ENCODE results near the gene GRPEL1. TPM values are rescaled to one million over a fixed set of nuclear protein-coding genes. Genes with fewer than 3 reads are reported as not detected.
A peak's percentile ranks its signal among the peaks of the same experiment; 100 is the strongest.

Gene GRPEL1
- total RNA-seq, 1 donor from 2014 or later, result 60.2 TPM

DNA sequence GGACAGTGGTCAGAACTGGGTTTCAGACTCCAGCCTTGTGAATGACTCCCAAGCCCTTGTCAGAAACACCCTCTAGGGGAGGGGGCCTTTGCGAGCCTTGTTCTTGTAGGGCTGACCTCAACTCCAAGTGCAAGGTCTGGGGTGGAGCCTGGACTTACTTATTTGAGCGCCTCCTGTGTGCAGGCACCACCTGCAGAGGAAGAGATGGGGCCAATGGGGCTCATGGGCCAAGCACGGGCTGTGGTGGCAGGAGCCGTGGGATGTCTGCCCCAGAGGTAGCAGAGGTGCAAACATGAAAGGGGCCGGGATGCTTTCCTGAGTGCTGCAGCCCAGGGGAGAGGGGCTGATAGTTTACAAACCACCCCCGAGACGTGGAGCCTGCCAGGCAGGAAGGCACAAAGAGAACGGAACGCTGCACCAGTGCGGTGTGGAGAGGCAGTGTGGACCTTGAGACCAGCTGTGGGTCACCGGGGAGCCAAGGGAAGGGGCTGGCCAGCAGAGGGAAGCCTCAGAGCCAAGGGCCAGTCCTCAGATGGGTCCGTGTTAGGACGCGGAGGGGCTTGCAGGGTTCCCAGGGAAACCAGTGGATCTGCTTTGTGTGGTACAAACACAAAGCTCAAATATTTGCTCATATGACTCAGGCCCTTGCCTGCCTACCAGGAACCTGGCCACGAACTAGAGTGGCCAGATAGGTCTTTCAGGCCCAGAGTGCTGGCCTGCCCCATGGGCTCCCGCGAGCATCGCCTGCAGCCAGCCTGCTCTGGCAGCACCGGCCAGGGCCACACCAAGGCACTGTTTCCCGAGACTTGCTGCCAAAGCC is 33.4 kb downstream of the GRPEL1 start:
- intact Hi-C loops (cut with DNase I), result no loop called here
- DNase-seq, result no peak
- ATAC-seq (ENCODE audit: poor library complexity), result peak; percentile 28

DNA sequence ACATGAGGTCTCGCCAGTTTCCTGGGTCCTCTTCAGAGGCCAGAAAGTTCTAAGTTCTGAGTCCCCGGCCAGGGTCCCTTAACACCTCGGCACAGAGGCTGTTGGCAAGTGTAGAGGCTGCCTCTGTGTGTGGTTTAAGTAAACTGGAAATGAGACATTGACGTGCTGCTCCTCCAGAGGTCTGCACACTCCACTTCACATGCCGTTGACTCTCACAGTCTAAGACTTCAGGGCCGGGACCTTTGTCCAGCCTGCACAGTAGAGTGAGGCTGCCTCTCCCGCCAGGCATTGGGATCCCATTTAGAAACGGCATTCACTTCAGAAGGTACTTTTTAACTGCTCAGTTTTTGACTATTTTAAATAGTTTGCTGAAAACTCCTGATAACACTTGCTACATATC is 35.3 kb downstream of the GRPEL1 start:
- DNase-seq, result no peak
- intact Hi-C loops (cut with DNase I), result no loop called here
- ATAC-seq (ENCODE audit: poor library complexity), result no peak

DNA sequence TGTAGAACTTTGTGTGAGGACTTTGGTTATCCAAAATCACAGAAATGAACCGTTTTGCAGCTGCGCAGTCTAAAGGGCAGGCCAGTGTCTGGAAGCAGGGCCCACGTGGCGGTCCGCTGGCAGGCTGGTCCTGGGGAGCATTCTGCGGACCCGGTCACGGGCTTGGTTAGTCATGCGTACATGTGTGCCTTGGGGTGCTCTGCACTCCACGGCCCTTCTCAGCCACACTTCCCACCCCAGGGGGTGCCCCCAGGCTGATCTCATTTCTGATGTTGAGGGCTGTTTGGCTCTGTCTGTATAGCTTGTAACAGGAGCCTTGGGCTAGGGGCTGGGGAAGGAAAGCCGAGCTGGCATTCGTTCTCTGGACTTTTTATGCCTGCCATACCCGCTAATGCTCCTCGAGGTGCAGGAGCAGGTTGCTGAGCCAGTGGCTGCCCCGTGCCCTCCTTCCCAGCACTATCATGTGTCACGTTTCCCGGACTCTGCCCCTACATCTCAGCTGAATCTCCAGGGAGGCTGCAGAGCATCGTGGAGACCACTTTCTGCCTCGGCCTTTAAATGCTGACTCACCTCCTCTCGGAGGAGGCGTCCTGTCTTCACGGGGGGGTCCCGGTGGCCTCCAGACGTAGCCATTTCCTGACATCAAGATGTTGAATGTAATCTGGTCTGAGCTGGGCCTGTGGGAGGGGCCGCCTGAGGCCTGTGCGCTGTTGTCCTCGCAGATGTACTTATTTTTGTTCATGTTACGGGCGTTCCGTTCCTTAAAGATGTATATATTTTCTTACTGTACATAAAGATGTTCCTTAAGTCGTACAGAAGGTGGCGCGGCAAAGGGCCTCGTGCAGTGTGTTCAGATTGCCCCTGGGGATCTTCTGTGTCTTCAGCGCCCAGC is 36.1 kb downstream of the GRPEL1 start:
- no peak for ATAC-seq (ENCODE audit: poor library complexity)
- DNase-seq, result peak; percentile 26
- intact Hi-C loops (cut with DNase I), result no loop called here

DNA sequence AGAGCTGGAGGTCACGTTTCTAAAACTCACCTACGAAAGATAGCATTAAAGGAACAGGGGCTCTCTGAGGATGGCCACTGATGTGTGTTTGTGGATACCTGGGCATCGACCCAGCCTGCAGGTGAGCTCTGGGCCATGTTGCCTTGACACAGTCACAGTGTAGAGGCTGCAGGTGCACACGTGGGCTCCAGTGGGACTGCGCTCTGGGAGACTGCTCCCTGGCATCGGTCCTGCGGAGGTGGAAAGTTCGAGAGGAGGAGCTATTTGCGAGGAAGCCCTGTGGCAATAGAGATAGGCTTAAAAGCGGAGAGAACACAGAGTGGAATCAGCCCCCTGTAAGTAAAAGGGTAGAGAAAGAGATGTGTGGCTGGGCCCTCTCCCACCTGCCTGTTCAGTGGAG is 37.0 kb downstream of the GRPEL1 start:
- ATAC-seq (ENCODE audit: poor library complexity) (no peak), DNase-seq (peak; percentile 8)
- intact Hi-C loops (cut with DNase I), result no loop called here

DNA sequence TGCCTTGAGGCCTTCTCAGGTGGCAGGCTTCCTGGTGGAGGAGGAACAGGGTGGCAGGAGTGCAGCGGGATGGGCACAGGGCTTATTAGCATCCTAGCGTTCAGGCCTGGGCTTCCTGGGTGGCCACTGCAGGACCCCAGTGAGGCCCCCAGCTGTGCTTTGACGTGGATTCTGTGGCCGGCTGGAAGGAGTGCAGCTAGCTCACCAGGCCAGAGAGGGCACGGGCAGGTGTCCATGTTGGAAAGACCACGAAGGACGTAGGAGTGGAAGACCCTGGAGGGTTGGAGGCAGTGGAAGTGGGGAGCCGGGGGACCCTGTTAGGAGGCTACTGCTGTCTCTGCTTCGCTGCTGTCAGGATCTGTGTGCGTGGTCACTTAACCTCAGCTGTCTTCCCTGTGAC is 37.9 kb downstream of the GRPEL1 start:
- peak; percentile 22 for DNase-seq
- intact Hi-C loops (cut with DNase I), result no loop called here
- ATAC-seq (ENCODE audit: poor library complexity), result no peak

DNA sequence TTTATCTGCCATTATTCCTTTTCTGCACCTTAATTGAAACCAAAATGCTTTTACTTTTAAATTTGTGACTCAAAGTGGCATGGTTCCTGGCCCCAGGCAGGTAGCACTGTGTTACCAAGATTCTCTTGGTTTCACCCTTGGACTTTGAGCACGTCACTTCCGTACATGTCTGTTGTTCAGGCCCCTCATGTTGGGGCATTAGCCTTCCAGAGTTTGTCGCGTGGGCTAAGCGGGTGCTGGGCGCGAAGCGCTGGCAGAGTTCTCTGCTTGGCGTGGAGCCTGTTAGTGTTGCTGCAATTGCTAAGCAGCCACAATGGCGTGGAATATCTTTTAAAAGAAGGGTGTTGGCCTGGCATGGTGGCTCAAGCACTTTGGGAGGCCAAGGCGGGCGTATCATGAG is 38.7 kb downstream of the GRPEL1 start:
- DNase-seq, result no peak
- no peak for ATAC-seq (ENCODE audit: poor library complexity)
- intact Hi-C loops (cut with DNase I), result no loop called here

DNA sequence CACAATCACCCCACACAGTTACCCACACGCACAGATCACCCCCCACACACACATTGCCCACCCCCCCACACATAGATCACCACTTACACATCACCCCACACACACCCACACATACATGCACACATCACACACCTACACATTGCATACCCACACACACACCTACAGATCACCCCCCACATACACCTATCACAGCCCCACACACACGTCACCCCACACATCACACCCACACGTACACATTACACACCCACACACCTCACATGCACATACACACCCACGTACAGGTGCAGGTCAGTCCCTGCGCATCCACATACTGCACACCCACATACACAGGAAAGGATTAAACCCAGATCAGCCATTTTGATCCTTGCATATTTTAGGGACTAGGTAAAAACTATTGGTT is 40.0 kb downstream of the GRPEL1 start:
- DNase-seq, result no peak
- intact Hi-C loops (cut with DNase I), result no loop called here
- ATAC-seq (ENCODE audit: poor library complexity), result no peak

DNA sequence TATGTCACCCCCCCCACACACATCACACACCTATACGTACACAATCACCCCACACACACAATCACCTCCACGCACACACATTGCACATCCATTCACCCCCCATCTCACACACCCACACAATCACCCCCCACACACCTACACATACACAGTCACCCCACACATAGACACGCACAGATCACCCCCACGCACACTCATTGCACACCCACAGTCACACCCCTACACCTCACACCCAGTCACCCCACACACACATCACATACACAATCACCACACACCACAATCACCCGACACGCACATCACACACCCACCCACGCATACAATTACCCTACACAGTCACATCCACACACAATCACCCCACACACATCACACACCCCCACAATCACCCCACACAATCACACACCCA is 40.6 kb downstream of the GRPEL1 start:
- DNase-seq, result no peak
- no peak for ATAC-seq (ENCODE audit: poor library complexity)
- intact Hi-C loops (cut with DNase I), result no loop called here

DNA sequence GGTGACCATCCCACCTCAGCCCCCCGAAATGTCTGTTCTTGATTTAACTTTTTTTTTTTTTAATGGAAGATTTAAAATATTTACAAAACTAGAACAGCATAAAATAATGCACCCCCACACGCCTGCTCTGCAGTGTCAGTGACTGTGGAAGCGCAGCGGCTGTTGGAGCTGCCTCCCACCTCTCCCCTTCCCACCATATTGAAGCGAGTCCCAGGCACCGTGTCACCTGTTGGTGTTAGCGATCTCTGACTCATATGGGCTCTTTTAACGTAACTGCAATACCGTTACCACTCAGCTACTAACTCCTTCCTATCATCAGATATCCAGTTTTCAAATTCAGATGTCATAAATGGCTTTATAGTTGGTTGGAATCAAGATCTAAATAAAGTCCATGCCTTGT is 41.8 kb downstream of the GRPEL1 start:
- no peak for ATAC-seq (ENCODE audit: poor library complexity)

DNA sequence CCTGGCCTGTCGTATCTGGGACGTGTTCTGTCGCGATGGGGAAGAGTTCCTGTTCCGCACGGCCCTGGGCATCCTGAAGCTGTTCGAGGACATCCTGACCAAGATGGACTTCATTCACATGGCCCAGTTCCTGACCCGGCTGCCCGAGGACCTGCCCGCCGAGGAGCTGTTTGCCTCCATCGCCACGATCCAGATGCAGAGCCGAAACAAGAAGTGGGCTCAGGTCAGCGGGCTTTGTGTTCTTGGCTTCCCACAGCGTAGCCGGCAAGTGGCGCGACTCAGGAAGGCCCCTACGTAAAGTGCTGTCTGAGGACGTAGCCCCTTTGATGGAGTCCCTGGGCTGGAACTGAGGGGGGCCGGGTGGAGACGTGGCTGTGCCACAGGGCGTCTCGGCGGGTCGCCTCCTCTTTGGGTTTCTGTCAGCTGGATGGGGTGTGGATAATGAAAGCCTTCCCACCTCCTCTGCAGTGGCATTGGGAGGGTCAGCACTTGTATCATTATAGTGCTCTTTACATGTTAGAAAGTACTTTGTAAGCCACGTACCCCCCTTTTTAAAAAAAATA is 42.7 kb downstream of the GRPEL1 start:
- intact Hi-C loops (cut with DNase I), result no loop called here
- DNase-seq, result no peak
- no peak for ATAC-seq (ENCODE audit: poor library complexity)

More for the DNA sequence above, 41.8 kb downstream of the GRPEL1 start:
- intact Hi-C loops (cut with DNase I), result no loop called here
- no peak for DNase-seq

DNA sequence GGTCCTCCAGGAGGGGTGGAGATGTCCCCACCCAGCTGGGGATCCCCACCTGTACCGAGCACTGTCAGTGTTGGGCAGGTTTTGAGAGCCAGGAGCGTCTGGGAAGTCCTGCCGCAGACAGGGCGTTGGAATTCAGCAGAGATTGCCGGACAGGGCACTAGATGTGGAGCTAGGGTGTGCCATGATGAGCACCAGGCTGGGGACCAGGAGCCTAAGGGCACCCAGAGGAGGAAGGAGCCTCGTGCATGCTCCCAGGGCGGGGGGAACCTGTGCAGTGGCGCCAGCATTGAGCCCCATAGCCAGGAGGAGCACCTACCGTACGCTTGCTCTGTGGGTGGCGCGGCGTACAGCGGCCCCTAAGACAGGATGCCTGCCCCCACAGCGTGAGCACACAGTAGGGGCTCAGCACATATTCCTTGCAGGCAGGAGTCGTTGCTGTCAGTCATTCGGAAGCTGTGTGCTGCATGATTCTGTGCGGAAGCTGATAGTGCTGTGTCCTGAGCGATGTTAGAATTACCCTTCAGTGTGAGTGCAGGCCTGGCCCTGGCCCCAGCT is 43.5 kb downstream of the GRPEL1 start:
- intact Hi-C loops (cut with DNase I), result no loop called here
- DNase-seq (no peak), ATAC-seq (ENCODE audit: poor library complexity) (no peak)

DNA sequence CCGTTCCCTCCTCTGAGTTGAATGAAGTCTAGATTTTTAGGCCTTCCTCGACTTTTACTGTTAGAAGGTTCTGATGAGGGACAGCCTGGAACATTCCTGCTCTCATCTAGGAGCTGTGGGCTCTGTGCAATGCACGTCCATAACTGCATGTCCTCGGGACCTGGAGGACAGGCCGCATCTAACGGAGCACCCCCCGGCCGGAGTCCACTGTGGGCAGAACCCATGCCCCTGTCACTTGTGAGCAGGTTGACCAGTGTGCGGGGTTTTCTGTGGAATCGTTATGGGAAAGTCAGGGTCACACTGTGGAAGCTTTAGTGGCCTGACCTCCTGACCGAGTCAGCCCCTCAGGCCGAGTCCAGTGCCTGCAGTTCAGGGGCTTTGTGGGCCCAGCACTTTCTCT is 44.0 kb downstream of the GRPEL1 start:
- intact Hi-C loops (cut with DNase I), result no loop called here
- no peak for ATAC-seq (ENCODE audit: poor library complexity)
- DNase-seq, result no peak

DNA sequence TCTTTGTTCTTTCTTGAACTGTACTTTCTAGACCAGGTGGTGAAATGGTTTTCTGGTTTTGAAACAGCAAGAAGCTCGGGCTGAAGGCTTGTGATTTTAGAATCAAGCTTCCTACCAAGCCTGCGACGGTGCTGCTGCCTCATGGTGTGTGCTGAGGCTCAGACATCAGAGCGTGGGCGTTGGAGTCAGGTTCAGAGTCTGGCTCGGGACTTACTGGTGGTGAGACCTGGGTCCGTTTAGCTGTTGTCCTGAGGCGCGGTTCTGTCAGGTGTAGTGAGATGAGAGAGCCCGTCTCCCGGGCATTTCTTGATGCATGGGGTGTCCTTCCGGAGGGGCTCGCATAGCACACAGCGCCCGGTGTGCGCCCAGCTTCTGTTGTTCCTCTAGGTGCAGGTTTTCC is 44.4 kb downstream of the GRPEL1 start:
- intact Hi-C loops (cut with DNase I), result no loop called here
- no peak for DNase-seq

DNA sequence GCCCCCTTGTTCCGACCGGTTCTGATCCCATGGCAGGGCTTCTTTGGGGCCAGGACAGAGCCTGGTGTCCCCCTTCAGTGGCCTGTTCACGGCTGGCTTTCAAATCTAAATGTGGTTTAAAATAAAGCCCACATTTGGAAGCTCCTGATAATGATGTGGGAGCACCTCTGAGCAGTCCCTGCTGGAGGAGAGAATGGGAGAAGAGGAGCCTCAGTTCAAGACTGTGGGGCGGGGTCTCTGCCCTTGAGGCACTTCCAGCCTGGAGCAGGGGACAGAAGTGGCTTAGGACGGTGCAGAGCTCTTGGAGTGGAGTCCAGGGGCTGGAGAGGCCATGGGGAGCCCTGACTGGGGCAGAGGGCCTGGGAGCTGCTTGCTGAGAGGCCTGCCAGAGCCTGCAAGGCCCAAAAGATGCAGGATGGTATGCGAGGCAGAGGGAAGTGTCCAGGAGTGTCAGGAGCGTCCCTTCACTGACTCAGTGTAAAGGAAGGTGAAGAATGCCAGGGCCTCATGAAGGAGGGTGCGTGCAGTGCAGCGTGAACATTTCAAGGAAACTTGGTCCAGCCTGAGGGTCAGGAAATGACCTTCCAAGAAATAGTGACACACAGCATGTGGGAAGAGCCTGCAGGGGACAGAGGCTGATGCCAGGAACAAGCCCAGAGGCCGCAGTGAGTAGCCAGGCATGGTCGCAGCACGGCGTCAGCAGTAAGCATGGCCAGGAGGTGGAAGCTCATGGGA is 45.8 kb downstream of the GRPEL1 start:
- intact Hi-C loops (cut with DNase I), result no loop called here

More for the DNA sequence above, 44.4 kb downstream of the GRPEL1 start:
- no peak for ATAC-seq (ENCODE audit: poor library complexity)

DNA sequence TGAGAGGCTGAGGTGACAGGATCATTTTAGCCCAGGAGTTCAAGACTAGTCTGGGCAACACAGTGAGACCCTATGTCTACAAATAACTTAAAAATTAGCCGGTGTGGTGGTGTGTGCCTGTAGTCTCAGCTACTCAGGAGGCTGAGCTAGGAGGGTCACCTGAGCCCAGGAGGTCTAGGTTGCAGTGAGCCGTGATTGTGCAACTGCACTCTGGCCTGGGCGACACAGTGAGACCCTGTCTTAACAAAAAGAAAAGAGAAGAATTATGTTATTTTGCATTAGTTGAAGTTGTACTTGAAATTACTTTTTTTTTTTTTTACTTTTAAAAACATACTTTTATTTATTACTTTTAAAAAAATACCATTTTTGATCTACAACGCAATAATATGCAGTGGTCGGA is 46.5 kb downstream of the GRPEL1 start:
- no peak for ATAC-seq (ENCODE audit: poor library complexity)
- intact Hi-C loops (cut with DNase I), result no loop called here
- no peak for DNase-seq

More for the DNA sequence above, 45.8 kb downstream of the GRPEL1 start:
- ATAC-seq (ENCODE audit: poor library complexity) (no peak), DNase-seq (no peak)

DNA sequence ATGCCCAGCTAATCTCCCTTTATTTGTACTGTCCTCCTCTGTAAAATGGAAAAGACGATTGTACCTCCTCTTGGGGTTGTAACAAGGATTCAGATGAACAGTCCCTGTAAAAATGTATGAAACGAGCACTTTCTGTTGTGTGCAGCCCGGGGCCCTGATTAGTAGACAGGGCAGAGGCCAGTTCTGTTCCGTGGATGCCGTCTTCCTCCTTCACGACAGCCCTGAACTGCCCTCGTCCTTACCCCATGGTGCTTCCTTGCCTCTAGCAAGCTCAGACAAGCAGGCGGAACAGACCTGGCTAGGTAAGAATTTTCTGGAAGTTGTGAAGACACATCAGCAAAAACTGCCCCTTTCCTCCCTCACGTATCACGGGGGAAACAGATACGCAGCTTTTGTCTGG is 47.0 kb downstream of the GRPEL1 start:
- ATAC-seq (ENCODE audit: poor library complexity) (no peak), DNase-seq (no peak)

DNA sequence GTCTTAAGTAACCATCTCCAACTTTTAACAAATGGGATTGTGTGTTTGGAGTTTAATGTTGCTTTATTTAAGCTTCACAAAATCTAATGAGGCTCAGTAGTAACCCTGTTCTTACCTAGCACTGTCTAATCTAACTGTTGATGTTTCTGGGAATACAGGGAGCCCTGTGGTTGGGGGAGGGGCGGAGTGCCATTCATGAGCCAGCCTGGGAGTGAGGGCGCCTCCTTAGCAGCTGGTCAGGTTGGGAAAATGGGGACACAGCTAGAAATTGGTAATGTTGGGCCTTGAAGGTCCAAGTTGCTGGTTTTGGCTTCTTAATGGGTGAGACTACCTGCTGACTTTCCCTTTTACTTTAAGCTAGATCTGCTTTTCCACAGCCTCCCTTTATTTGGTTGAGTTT is 47.6 kb downstream of the GRPEL1 start:
- DNase-seq, result no peak
- intact Hi-C loops (cut with DNase I), result no loop called here
- no peak for ATAC-seq (ENCODE audit: poor library complexity)

More for the DNA sequence above, 47.0 kb downstream of the GRPEL1 start:
- intact Hi-C loops (cut with DNase I), result no loop called here

DNA sequence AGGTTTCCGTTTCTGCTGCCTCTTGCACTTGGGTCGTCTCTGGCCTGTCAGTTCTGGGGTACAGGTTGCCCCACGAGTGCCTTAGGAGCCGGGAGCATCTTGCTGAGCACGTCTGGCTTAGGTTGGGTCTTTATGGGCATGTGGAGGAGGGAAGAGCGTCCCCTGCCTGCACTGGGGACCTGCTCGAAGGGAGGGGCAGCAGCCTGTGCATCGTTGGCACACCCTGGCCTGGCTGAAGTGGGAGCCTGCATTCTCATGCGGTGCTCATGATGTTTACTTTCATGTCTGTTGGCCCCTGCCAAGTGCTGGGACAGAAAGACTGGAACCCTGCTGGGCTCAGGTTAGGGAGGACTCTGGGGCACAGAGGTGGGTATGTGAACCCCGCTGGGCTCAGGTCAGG is 48.5 kb downstream of the GRPEL1 start:
- intact Hi-C loops (cut with DNase I), result no loop called here
- ATAC-seq (ENCODE audit: poor library complexity) (no peak), DNase-seq (no peak)

DNA sequence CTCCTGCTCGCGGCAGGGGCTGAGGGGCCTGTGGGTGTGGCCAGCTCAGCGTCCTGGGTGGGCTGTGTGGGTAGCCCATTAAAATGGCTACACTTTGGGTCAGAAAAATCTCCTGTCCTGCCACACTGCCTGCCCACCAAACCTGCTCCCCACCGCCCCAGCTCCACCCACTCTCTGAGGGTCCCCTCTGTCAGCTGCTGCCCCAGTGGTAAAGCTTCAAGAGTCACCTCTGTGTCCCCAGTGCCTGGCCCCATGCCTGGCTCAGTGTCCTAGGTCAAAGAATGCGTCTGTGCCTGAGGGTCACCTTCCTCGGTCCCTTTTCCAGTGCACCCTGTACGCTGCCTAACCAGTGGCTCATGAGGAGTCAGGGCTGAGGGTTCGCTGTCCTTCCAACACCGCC is 49.6 kb downstream of the GRPEL1 start:
- peak; percentile 45 for ATAC-seq (ENCODE audit: poor library complexity)
- intact Hi-C loops (cut with DNase I), result no loop called here
- no peak for DNase-seq

Measured in Right ventricle myocardium superior (tissue), 1 donor.